Heart left ventricle (tissue), 16 donors: ENCODE data around the gene SCOC. TPM values are rescaled to one million over a fixed set of nuclear protein-coding genes. Genes with fewer than 3 reads are reported as not detected.
"Not testable (repeated sequence)": the region's sequence is repeated elsewhere in the genome, so short reads cannot be mapped to it uniquely, and the experiment has no call there.

ENCODE experiments used
- ATAC-seq, 4 donors: fragments of 200-7000 bp; cut with Tn5 transposase; one replicate each; pipeline ENCODE4 v1.9.1; 2020 to 2022; ENCODE audit warnings: moderate library complexity in 4 of 4, mild to moderate bottlenecking in 3 of 4, moderate number of reproducible peaks in 1 of 4
- DNase-seq, 5 donors: peaks; one replicate each; pipeline ENCODE4 v3.0.0-alpha.2; 2020
- H3K27ac ChIP-seq, 12 donors: fragments of 200-600 bp; sonication (generic) in 4 of 12; one replicate each; pipeline versions ENCODE4 v1.5.0 to v1.8.0; 2016 to 2022; ENCODE audit warnings: mild to moderate bottlenecking in 2 of 12
- H3K27me3 ChIP-seq, 9 donors: fragments of 200-600 bp; sonication (generic) in 2 of 9; one replicate each; pipeline versions ENCODE4 v1.5.1 to v1.8.0; 2016 to 2022; ENCODE audit warnings: mild to moderate bottlenecking in 3 of 9
- H3K36me3 ChIP-seq, 9 donors: fragments of 200-600 bp; sonication (generic) in 2 of 9; one replicate each; pipeline versions ENCODE4 v1.5.0 to v1.8.0; 2018 to 2022; ENCODE audit warnings: mild to moderate bottlenecking in 2 of 9
- H3K4me1 ChIP-seq, 12 donors: fragments of 200-600 bp; sonication (generic) in 4 of 12; one replicate each; pipeline versions ENCODE4 v1.5.0 to v1.8.0; 2016 to 2022; ENCODE audit warnings: mild to moderate bottlenecking in 3 of 12
- H3K4me3 ChIP-seq, 12 donors: fragments of 200-600 bp; sonication (generic) in 4 of 12; one replicate each; pipeline versions ENCODE4 v1.5.0 to v1.8.0; 2017 to 2022; ENCODE audit warnings: mild to moderate bottlenecking in 9 of 12, moderate library complexity in 4 of 12
- H3K9me3 ChIP-seq, 12 donors: fragments of 200-600 bp; sonication (generic) in 4 of 12; one replicate each; pipeline versions ENCODE4 v1.5.0 to v1.8.0; 2016 to 2022; ENCODE audit warnings: mild to moderate bottlenecking in 1 of 12
- CTCF ChIP-seq, 12 donors: fragments of 200-600 bp; sonication (generic) in 4 of 12; IDR thresholded peaks; one replicate each; pipeline versions ENCODE4 v1.5.0 to v1.8.0; 2018 to 2022; ENCODE audit warnings: antibody characterized with exemption in 12 of 12, mild to moderate bottlenecking in 5 of 12
- POLR2A ChIP-seq, 2 donors: fragments of 450-650 bp; IDR thresholded peaks; one replicate each; pipeline ENCODE4 v1.6.1; 2017; ENCODE audit warnings: antibody characterized with exemption in 2 of 2, mild to moderate bottlenecking in 2 of 2, moderate library complexity in 2 of 2
- WGBS, 4 donors: extraction: QIAGEN DNeasy Blood & Tissue Kit in 2 of 4; methylation state at CpG; one replicate each; pipeline versions ENCODE4 v1.1.5 to v1.1.7; 2013 to 2018; 5-methylcytosine and 5-hydroxymethylcytosine counted together
- intact Hi-C, 10 donors: fragments of 100-400 bp; cut with DNase I; formaldehyde crosslinking; loops; one replicate each; pipeline versions ENCODE4 v1.11.1 to v1.14.2; 2022
- polyA plus RNA-seq, 2 donors: library from polyadenylated mRNA; stranded (reverse); fragments of 200-250 nt; gene quantifications; one replicate each; pipeline ENCODE4 v1.2.3, GENCODE V29; 2013
- total RNA-seq, 9 donors: library from RNA; depleted of rRNA in 2 of 9; stranded (reverse); fragments of >200 nt in 2 of 9; fragmentation: NEBNext Ultra II Directional in 3 of 9; extraction: Animal tissue kit (Norgen Biotek cat#: 25700) in 3 of 9; gene quantifications; one replicate each; pipeline versions ENCODE4 v1.1.0 to v1.2.4, GENCODE V29; 2016 to 2023
- donor health status: ischemic (EF 13 %, LVEDD 7.1; RV severe dilation, severe dysfunction).
- donor health status: healthy with polysubstance abuse.
- donor health status: DM: no; HTN: yes; CAD: no.
- donor health status: DM: no; HTN: no; CAD: no.
- donor health status: ischemic (EF 25% LVEDD 6.9; RV normal size, moderate dysfunction).
- donor health status: ischemic (EF 25% LVEDD 5.7; RV mildly dilated, moderate dysfunction).
- donor health status: healthy.
- donor health status: DM: yes; HTN: yes; CAD: no.
- donor health status: ischemic (EF 35%, LVEDD 5.7; RV mildly dilated, moderate dysfunction).
- donor health status: nonischemic (EF 11% LVEDD 7.7; RV severe dilation, severe dysfunction).
- donor health status: DM: yes; HTN: yes; CAD: no.
- donor health status: PGD.
- donor health status: ischemic (EF 29% LVEDD 5.4; RV normal size, mild dysfunction).
- donor health status: nonischemic (EF 23%, LVEDD 6.1; RV moderate dilation, normal function).

The SCOC gene
- total and polyA plus RNA-seq, 11 donors = 49.1 to 87.1 (median 70.3) TPM

- Histone ChIP-seq H3K4me3 (no peak overlapping the region), H3K27ac (no peak overlapping the region), H3K36me3 (peaks cover 0 to 27% (median 0%) of the 10 kb centered on the region in 9 donors), H3K27me3 (no peaks in the 10 kb centered on the region), H3K4me1 (no peaks in the 10 kb centered on the region), H3K9me3 (no peaks in the 10 kb centered on the region)
- no peak for TF ChIP-seq CTCF (IDR thresholded peaks at IDR 0.05)
- no peak for TF ChIP-seq POLR2A (IDR thresholded peaks at IDR 0.05)
- DNase-seq (no peak), ATAC-seq (no peak)
- intact Hi-C loops = no loop called here
- WGBS, 4 donors = 64 to 77% (median 72%) methylated on average over 2 of the region's 2 CpGs
These were observed 26.7 kb downstream of the SCOC start for GRCh38 chr4:140400111-140400510.

- Histone ChIP-seq H3K9me3 (no peaks in the 10 kb centered on the region), H3K27ac (no peak overlapping the region), H3K4me3 (no peak overlapping the region), H3K36me3 (peaks cover 0 to 11% (median 0%) of the 10 kb centered on the region in 9 donors), H3K4me1 (no peaks in the 10 kb centered on the region), H3K27me3 (no peaks in the 10 kb centered on the region)
- DNase-seq (no peak), ATAC-seq (no peak)
- intact Hi-C loops = no loop called here
- TF ChIP-seq CTCF (IDR thresholded peaks at IDR 0.05) (no peak), POLR2A (IDR thresholded peaks at IDR 0.05) (no peak)
These were observed 32.8 kb downstream of the SCOC start for GRCh38 chr4:140406292-140406691.

GRCh38 chr4:140408974-140409373 is 35.5 kb downstream of the SCOC start:
- Histone ChIP-seq H3K9me3 (no peaks in the 10 kb centered on the region), H3K4me1 (no peaks in the 10 kb centered on the region), H3K4me3 (no peak overlapping the region), H3K27me3 (peaks cover 0 to 6% (median 0%) of the 10 kb centered on the region in 9 donors), H3K36me3 (peaks cover 0 to 4% (median 0%) of the 10 kb centered on the region in 9 donors), H3K27ac (no peak overlapping the region)
- DNase-seq (no peak), ATAC-seq (no peak)
- TF ChIP-seq CTCF (IDR thresholded peaks at IDR 0.05) (no peak), POLR2A (IDR thresholded peaks at IDR 0.05) (no peak)
- intact Hi-C loops = no loop called here
- WGBS, 4 donors = 79 to 92% (median 87%) methylated on average over 1 of the region's 1 CpG

- 86 to 91% (median 88%) methylated on average over 23 to 32 of the region's 32 CpGs for WGBS, 4 donors
- DNase-seq, ATAC-seq: not testable (repeated sequence)
These were observed 39.9 kb downstream of the SCOC start for GRCh38 chr4:140413130-140413969.

GRCh38 chr4:140423106-140423505 is 49.7 kb downstream of the SCOC start:
- intact Hi-C loops = no loop called here
- DNase-seq = no peak
- TF ChIP-seq CTCF (IDR thresholded peaks at IDR 0.05) (no peak), POLR2A (IDR thresholded peaks at IDR 0.05) (no peak)
- Histone ChIP-seq H3K36me3 (no peaks in the 10 kb centered on the region), H3K9me3 (no peaks in the 10 kb centered on the region), H3K27me3 (peaks cover 0 to 16% (median 6%) of the 10 kb centered on the region in 9 donors), H3K4me1 (peaks cover 0 to 35% (median 0%) of the 10 kb centered on the region in 12 donors), H3K27ac (no peak overlapping the region), H3K4me3 (no peak overlapping the region)
- ATAC-seq = no peak

More at GRCh38 chr4:140413130-140413969, 39.9 kb downstream of the SCOC start:
- H3K4me1 ChIP-seq, H3K27me3 ChIP-seq, H3K4me3 ChIP-seq, intact Hi-C loops, H3K27ac ChIP-seq, H3K36me3 ChIP-seq, H3K9me3 ChIP-seq: not testable (repeated sequence)
